RWPE1 (cell line): ENCODE measurements around the gene TP53I13.
"Not testable (repeated sequence)": the region's sequence is repeated elsewhere in the genome, so short reads cannot be mapped to it uniquely, and the experiment has no call there.

Experiments used
- CTCF ChIA-PET: fragments of 350-600 bp; sonication (Branson Sonifier 250); formaldehyde crosslinking; extraction: SDS; loops from one replicate; lab custom pipeline; 2021; lab: Yijun Ruan, JAX
- POLR2A ChIA-PET: fragments of 400-600 bp; formaldehyde crosslinking; extraction: SDS; loops from one replicate; lab custom pipeline; 2020; ENCODE audit warnings: antibody characterized with exemption; ENCODE audit not compliant: low non-redundant PET; lab: Yijun Ruan, JAX
- DNase-seq: peaks from one replicate; pipeline ENCODE4 v3.0.0; 2012; ENCODE audit warnings: low spot score
- H3K27ac ChIP-seq: fragments of 450-650 bp; 2 replicates; pipeline ENCODE4 v1.5.1; 2017
- TF ChIP-seq, protein P1 (sequence below): fragments of 450-650 bp; conservative IDR thresholded peaks from 2 replicates; pipeline ENCODE4 v1.5.1; 2017; ENCODE audit warnings: low read depth, mild to moderate bottlenecking

TP53I13 gene

DNA sequence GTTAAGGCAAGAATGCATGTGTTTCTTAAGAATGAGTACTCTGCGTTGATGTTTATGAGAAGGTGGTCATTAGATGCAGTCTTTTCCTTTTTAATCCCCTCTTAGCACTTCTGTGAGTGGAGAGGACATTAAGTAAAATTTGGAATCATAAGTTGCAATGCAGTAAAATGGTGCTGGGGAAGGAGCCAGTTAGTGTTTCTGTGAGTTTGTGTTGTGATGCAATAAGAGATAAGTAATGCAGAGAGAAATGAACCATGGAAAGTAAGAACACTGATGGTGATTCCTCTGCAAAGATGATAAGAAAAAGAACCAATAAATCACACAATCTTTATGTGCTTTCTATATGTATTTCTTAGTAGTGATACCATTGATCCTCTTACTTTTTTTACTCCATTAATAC is 21.7 kb upstream of the TP53I13 start:
- ChIA-PET CTCF (interaction anchor here (0.6 kb wide), 1 partner anchor 18 kb away, joined by 4 read pairs; no protein-coding TSS in a partner anchor), POLR2A (no interaction called here)
- TF ChIP-seq, protein P1, sequence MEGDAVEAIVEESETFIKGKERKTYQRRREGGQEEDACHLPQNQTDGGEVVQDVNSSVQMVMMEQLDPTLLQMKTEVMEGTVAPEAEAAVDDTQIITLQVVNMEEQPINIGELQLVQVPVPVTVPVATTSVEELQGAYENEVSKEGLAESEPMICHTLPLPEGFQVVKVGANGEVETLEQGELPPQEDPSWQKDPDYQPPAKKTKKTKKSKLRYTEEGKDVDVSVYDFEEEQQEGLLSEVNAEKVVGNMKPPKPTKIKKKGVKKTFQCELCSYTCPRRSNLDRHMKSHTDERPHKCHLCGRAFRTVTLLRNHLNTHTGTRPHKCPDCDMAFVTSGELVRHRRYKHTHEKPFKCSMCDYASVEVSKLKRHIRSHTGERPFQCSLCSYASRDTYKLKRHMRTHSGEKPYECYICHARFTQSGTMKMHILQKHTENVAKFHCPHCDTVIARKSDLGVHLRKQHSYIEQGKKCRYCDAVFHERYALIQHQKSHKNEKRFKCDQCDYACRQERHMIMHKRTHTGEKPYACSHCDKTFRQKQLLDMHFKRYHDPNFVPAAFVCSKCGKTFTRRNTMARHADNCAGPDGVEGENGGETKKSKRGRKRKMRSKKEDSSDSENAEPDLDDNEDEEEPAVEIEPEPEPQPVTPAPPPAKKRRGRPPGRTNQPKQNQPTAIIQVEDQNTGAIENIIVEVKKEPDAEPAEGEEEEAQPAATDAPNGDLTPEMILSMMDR = no peak
- DNase-seq = no peak
- no peak overlapping the region for H3K27ac ChIP-seq

DNA sequence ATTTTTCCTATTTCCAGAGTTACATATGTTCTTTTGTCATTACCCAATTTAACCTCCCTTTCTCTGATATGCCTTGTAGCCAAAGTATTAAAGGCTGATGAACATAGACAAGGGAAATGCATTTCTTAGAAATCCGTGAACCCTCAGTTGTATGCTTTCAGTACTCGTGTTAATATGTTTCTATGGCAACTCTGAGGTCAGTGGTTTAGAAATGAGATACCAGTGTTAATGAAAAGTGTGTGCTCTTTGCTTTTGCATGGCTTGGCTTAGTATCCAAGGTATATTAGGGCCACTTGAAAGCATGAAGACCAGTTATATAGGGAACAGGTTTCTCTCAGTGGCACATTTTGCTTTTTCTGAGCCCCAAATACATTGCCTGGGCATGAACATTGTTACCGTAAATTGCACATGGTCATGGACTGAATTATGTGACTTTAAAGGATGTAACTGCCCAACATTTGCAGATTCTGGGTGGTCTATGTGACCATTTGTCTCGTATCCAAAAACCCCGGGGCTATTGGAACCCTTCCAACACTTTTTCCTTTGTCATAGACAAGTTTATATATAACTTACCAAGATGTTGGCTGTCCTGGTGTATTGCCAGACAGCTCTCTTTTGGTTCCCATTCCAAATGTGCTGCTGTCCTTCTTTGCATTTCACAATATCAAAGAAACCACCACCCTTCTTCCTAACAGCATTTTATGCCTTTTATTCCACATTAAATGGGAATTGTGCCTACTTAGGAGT is 19.2 kb upstream of the TP53I13 start:
- no peak overlapping the region for H3K27ac ChIP-seq
- TF ChIP-seq, protein P1 = no peak
- DNase-seq = no peak
- ChIA-PET POLR2A (no interaction called here), CTCF (interaction anchor here (0.5 to 0.7 kb wide), 3 partner anchors 13 to 68 kb away, joined by 3 read pairs; no protein-coding TSS in a partner anchor)

DNA sequence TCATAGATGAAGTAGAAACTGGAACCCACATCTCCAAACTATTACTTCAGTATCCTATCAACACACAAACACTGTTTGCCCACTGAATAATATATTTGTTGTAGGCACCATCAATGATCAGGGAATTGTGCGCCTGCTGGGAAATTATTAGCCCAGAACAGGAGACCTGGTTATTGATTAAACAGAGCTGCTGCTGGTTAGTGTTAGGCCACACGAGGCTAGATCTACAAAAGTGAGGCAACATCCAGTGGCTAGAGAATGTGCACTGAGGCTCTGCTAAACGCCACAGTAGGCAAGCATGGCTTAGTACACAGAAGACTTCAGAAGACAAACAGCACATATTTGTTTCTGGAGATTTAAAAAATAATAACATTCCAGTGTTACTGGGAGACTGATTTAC is 12.7 kb upstream of the TP53I13 start:
- ChIA-PET POLR2A (no interaction called here), CTCF (interaction anchor here (0.7 kb wide), 1 partner anchor 105 kb away, joined by 3 read pairs; no protein-coding TSS in a partner anchor)

DNA sequence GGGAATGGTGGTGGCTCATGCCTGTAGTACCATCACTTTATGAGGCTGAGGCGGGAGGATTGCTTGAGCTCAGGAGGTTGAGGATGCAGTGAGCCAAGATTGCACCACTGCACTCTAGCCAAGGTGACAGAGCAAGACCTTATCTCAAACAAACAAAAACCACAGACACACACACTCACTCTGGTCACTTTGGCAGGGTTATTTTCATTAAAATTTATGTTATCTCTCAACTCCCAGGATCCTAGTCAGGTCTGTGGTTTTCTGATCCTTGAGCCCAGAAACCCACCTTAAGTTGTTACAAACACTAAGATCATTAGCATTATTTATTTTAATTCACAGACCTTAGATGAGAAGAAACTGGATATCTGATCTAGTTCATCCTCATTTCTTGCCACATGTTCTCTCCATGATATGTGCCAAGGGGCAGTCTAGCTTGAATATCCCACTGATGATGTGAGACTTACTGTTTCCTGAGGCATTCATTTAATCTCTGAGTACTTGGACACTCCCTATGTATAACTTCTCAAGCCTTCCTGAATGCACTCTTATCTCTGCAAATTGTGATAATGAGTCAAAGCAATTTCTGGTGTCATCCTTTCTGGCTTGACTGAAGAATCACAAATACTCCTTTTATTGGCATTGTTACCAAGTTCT is 11.3 kb upstream of the TP53I13 start:
- H3K27ac ChIP-seq = no peak overlapping the region
- ChIA-PET CTCF (interaction anchor here (1.6 kb wide), 1 partner anchor 187 kb away, joined by 3 read pairs; no protein-coding TSS in a partner anchor), POLR2A (no interaction called here)
- TF ChIP-seq, protein P1 = no peak
- peak; percentile 13 for DNase-seq

More for the DNA sequence above, 12.7 kb upstream of the TP53I13 start:
- DNase-seq = no peak
- TF ChIP-seq, protein P1 = no peak
- H3K27ac ChIP-seq = no peak overlapping the region

DNA sequence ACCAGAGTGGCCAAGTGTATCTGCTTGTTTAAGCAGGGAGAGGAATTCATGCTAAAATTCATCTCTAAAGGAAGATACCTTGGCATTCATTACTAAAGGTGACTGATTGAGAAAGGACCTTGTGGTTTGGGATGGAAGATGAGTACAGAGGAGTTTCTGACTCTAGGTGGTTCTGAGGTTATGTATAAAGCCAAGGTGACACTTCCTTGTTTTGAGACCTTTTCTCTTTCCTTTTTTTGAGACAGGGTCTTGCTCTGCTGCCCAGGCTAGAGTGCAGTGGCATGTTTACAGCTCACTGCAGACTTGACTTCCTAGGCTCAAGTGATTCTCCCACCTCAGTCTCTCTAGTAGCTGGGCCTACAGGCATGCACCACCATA is 10.8 kb upstream of the TP53I13 start:
- ChIA-PET POLR2A (no interaction called here), CTCF (interaction anchor here (1.6 kb wide), 1 partner anchor 188 kb away, joined by 3 read pairs; no protein-coding TSS in a partner anchor)
- no peak for DNase-seq
- H3K27ac ChIP-seq = no peak overlapping the region
- TF ChIP-seq, protein P1 = no peak

DNA sequence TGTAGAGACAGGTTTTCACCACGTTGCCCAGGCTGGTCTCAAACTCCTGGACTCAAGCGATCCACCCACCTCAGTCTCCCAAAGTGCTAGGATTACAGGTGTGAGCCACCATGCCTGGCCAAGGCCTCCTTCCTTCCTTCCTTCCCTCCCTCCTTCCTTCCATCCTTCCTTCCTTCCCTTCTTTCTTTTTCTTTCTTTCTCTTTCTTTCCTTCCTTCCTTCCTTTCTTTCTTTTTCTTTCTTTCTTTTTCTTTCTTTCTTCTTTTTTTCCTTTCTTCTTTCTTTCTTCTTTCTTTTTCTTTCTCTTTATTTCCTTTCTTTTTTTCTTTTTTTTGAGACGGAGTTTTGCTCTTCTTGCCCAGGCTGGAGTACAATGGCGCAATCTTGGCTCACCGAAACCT is 10.4 kb upstream of the TP53I13 start:
- POLR2A ChIA-PET, H3K27ac ChIP-seq, DNase-seq: not testable (repeated sequence)
- CTCF ChIA-PET = interaction anchor here (1.6 kb wide), 1 partner anchor 188 kb away, joined by 3 read pairs; no protein-coding TSS in a partner anchor
